Uterus (tissue), 4 donors: ENCODE results near the gene ZC3H11A. TPM values are rescaled to one million over a fixed set of nuclear protein-coding genes. Genes with fewer than 3 reads are reported as not detected.

Experiments used
- DNase-seq, 2 donors: peaks; one replicate each; pipeline ENCODE4 v3.0.0-alpha.2; 2019 to 2020
- H3K27ac ChIP-seq, 2 donors: fragments of 200-600 bp; sonication (generic); 1 replicate in 1 of 2; 2 replicates in 1 of 2; pipeline ENCODE4 v1.5.1; 2016 to 2018
- H3K27me3 ChIP-seq, 2 donors: fragments of 200-600 bp; sonication (generic); one replicate each; pipeline ENCODE4 v1.5.1; 2018 to 2019; ENCODE audit warnings: control low read depth in 1 of 2
- H3K36me3 ChIP-seq, 2 donors: fragments of 200-600 bp; sonication (generic); one replicate each; pipeline ENCODE4 v1.5.1; 2019; ENCODE audit warnings: control low read depth in 1 of 2
- H3K4me1 ChIP-seq, 2 donors: fragments of 200-600 bp; sonication (generic); one replicate each; pipeline ENCODE4 v1.5.1; 2018 to 2019; ENCODE audit warnings: control low read depth in 1 of 2
- H3K4me3 ChIP-seq, 2 donors: fragments of 200-600 bp; sonication (generic); 1 replicate in 1 of 2; 2 replicates in 1 of 2; pipeline ENCODE4 v1.5.1; 2018 to 2019; ENCODE audit warnings: mild to moderate bottlenecking in 1 of 2
- H3K9me3 ChIP-seq, 2 donors: fragments of 200-600 bp; sonication (generic); one replicate each; pipeline ENCODE4 v1.5.1; 2019; ENCODE audit warnings: control low read depth in 1 of 2
- CTCF ChIP-seq, 4 experiments: fragments of 200-600 bp in 2 of 4; fragments of 450-650 bp in 2 of 4; sonication (generic) in 2 of 4; IDR thresholded peaks; one replicate each; pipeline ENCODE4 v1.5.1; 2016 to 2019; ENCODE audit warnings: antibody characterized with exemption in 4 of 4, mild to moderate bottlenecking in 2 of 4, moderate library complexity in 1 of 4
- POLR2A ChIP-seq, 2 donors: fragments of 450-650 bp; IDR thresholded peaks; one replicate each; pipeline ENCODE4 v1.6.1; 2016; ENCODE audit warnings: antibody characterized with exemption in 2 of 2, mild to moderate bottlenecking in 1 of 2, moderate library complexity in 1 of 2
- intact Hi-C: fragments of 100-400 bp; cut with DNase I; formaldehyde crosslinking; loops from one replicate; pipeline ENCODE4 v1.15.1; 2023; ENCODE audit warnings: low total_unique reads
- total RNA-seq, 4 donors: library from RNA; depleted of rRNA in 3 of 4; stranded (reverse); fragments of >200 nt in 3 of 4; gene quantifications; one replicate each; pipeline versions ENCODE4 v1.1.0 to v1.2.4, GENCODE V29; 2014 to 2023
- donor health status: DM: yes; HTN: yes; CAD: no.

ZC3H11A gene
- total RNA-seq, 4 donors from 2014 or later: 60.9 to 179 (median 87.1) TPM

- no peak for TF ChIP-seq POLR2A (IDR thresholded peaks at IDR 0.05)
- TF ChIP-seq CTCF (IDR thresholded peaks at IDR 0.05): no peak
- no peak overlapping the region for H3K27ac ChIP-seq
- H3K9me3 ChIP-seq: no peaks in the 10 kb centered on the region
- no peak for DNase-seq
- H3K27me3 ChIP-seq: no peaks in the 10 kb centered on the region
- H3K4me3 ChIP-seq: no peak overlapping the region
- intact Hi-C loops: no loop called here
- H3K4me1 ChIP-seq: no peaks in the 10 kb centered on the region
- no peaks in the 10 kb centered on the region for H3K36me3 ChIP-seq
These were observed 27.2 kb upstream of the ZC3H11A start for GRCh38 chr1:203768256-203768655.

GRCh38 chr1:203769505-203770343, 25.7 kb upstream of the ZC3H11A start:
- Histone ChIP-seq H3K4me3 (no peak overlapping the region), H3K27ac (peak overlapping the region in 1 of 2 donors; percentile 54), H3K9me3 (no peaks in the 10 kb centered on the region), H3K27me3 (no peaks in the 10 kb centered on the region), H3K36me3 (no peaks in the 10 kb centered on the region), H3K4me1 (no peaks in the 10 kb centered on the region)
- no peak for TF ChIP-seq CTCF (IDR thresholded peaks at IDR 0.05)
- TF ChIP-seq POLR2A (IDR thresholded peaks at IDR 0.05): no peak
- intact Hi-C loops: no loop called here
- peak; percentile 72 to 74 for DNase-seq

- H3K4me1 ChIP-seq: no peaks in the 10 kb centered on the region
- TF ChIP-seq POLR2A (IDR thresholded peaks at IDR 0.05) (no peak), CTCF (IDR thresholded peaks at IDR 0.05) (no peak)
- no peaks in the 10 kb centered on the region for H3K9me3 ChIP-seq
- H3K27ac ChIP-seq: peak overlapping the region in 1 of 2 donors; percentile 18
- intact Hi-C loops: no loop called here
- DNase-seq: peak; percentile 22 to 38
- no peaks in the 10 kb centered on the region for H3K36me3 ChIP-seq
- H3K4me3 ChIP-seq: no peak overlapping the region
- H3K27me3 ChIP-seq: no peaks in the 10 kb centered on the region
These were observed 23.5 kb upstream of the ZC3H11A start for GRCh38 chr1:203771901-203772301.

GRCh38 chr1:203772836-203773235, 22.6 kb upstream of the ZC3H11A start:
- Histone ChIP-seq H3K27ac (no peak overlapping the region), H3K36me3 (no peaks in the 10 kb centered on the region), H3K9me3 (no peaks in the 10 kb centered on the region), H3K27me3 (no peaks in the 10 kb centered on the region), H3K4me1 (no peaks in the 10 kb centered on the region), H3K4me3 (no peak overlapping the region)
- TF ChIP-seq POLR2A (IDR thresholded peaks at IDR 0.05): no peak
- TF ChIP-seq CTCF (IDR thresholded peaks at IDR 0.05): no peak
- no peak for DNase-seq
- intact Hi-C loops: no loop called here

GRCh38 chr1:203776636-203777035, 18.8 kb upstream of the ZC3H11A start:
- Histone ChIP-seq H3K4me3 (no peak overlapping the region), H3K27ac (no peak overlapping the region), H3K27me3 (no peaks in the 10 kb centered on the region), H3K36me3 (no peaks in the 10 kb centered on the region), H3K9me3 (no peaks in the 10 kb centered on the region), H3K4me1 (no peaks in the 10 kb centered on the region)
- TF ChIP-seq CTCF (IDR thresholded peaks at IDR 0.05) (no peak), POLR2A (IDR thresholded peaks at IDR 0.05) (no peak)
- intact Hi-C loops: no loop called here
- DNase-seq: no peak
